Neural cell (in vitro differentiated cells): ENCODE data around the gene RPS6KA2. TPM values are rescaled to one million over a fixed set of nuclear protein-coding genes. Genes with fewer than 3 reads are reported as not detected.

ENCODE experiments used
- H2AFZ ChIP-seq: fragments of 200-600, 300-800 bp; sonication (generic), shearing (Covaris generic); 2 replicates; pipeline ENCODE4 v1.6.0; 2014; ENCODE audit warnings: low read depth, mild to moderate bottlenecking, antibody characterized with exemption, low read length, moderate library complexity
- H3F3A ChIP-seq: fragments of 200-600 bp; shearing (Covaris generic); 2 replicates; pipeline ENCODE4 v1.6.1; 2016; ENCODE audit warnings: mild to moderate bottlenecking, moderate library complexity, mixed read lengths, antibody characterized with exemption, low read length; ENCODE audit not compliant: insufficient read depth, poor library complexity, severe bottlenecking
- H3K27ac ChIP-seq: fragments of 200-600, 300-800 bp; sonication (generic), shearing (Covaris generic); 2 replicates; pipeline ENCODE4 v1.5.1; 2014; ENCODE audit warnings: mild to moderate bottlenecking, low read length, moderate library complexity
- H3K27me3 ChIP-seq: fragments of 300-800, 200-600 bp; sonication (generic), shearing (Covaris generic); 2 replicates; pipeline ENCODE4 v1.6.0; 2014; ENCODE audit warnings: mild to moderate bottlenecking, low read depth, low read length, moderate library complexity; ENCODE audit not compliant: insufficient read depth
- H3K36me3 ChIP-seq: fragments of 300-800, 200-600 bp; sonication (generic), shearing (Covaris generic); 2 replicates; pipeline ENCODE4 v1.5.1; 2014; ENCODE audit warnings: mild to moderate bottlenecking, antibody characterized with exemption, low read length, moderate library complexity; ENCODE audit not compliant: insufficient read depth
- H3K4me2 ChIP-seq: fragments of 300-800, 200-600 bp; sonication (generic), shearing (Covaris generic); 2 replicates; pipeline ENCODE4 v1.6.0; 2014; ENCODE audit warnings: mild to moderate bottlenecking, low read length
- H3K4me3 ChIP-seq: fragments of 300-800, 200-600 bp; sonication (generic), shearing (Covaris generic); 2 replicates; pipeline ENCODE4 v1.5.1; 2014; ENCODE audit warnings: mild to moderate bottlenecking, low read length, moderate library complexity
- H3K79me2 ChIP-seq: fragments of 200-600 bp; shearing (Covaris generic); replicated peaks from 2 replicates; pipeline ENCODE4 v1.6.0; 2014; ENCODE audit warnings: mild to moderate bottlenecking, low read length, moderate library complexity; ENCODE audit not compliant: insufficient read depth
- H3K9ac ChIP-seq: fragments of 300-800, 200-600 bp; sonication (generic), shearing (Covaris generic); 2 replicates; pipeline ENCODE4 v1.6.1; 2016; ENCODE audit warnings: mild to moderate bottlenecking, low read length, mixed read lengths
- H3K9me2 ChIP-seq: fragments of 200-600 bp; shearing (Covaris generic); 2 replicates; pipeline ENCODE4 v1.6.1; 2016; ENCODE audit warnings: mild to moderate bottlenecking, low read length, mixed read lengths; ENCODE audit not compliant: insufficient read depth
- H3K9me3 ChIP-seq: fragments of 200-600, 300-800 bp; sonication (generic), shearing (Covaris generic); 2 replicates; pipeline ENCODE4 v1.6.1; 2016; ENCODE audit warnings: mild to moderate bottlenecking, mixed run types, low read length, moderate library complexity, mixed read lengths
- H4K20me1 ChIP-seq: fragments of 200-600 bp; shearing (Covaris generic); 2 replicates; pipeline ENCODE4 v1.6.1; 2016; ENCODE audit warnings: mild to moderate bottlenecking, mixed run types; ENCODE audit not compliant: insufficient read depth
- CTCF ChIP-seq: fragments of 450-650 bp; IDR thresholded peaks from 2 replicates; pipeline ENCODE4 v1.5.1; 2014; ENCODE audit warnings: antibody characterized with exemption, mild to moderate bottlenecking, moderate library complexity; ENCODE audit not compliant: poor library complexity, severe bottlenecking
- EP300 ChIP-seq: fragments of 450-650 bp; conservative IDR thresholded peaks from 2 replicates; pipeline ENCODE4 v1.6.1; 2014; ENCODE audit warnings: antibody characterized with exemption, mild to moderate bottlenecking, moderate library complexity; ENCODE audit not compliant: poor library complexity, severe bottlenecking
- EZH2 ChIP-seq: fragments of 200-600, 300-800 bp; shearing (Covaris generic), sonication (generic); IDR thresholded peaks from 2 replicates; pipeline ENCODE4 v1.6.1; 2014; ENCODE audit warnings: antibody characterized with exemption, low read length, borderline replicate concordance, mild to moderate bottlenecking; ENCODE audit not compliant: insufficient read depth, poor library complexity, severe bottlenecking
- MXI1 ChIP-seq: fragments of 450-650 bp; conservative IDR thresholded peaks from 2 replicates; pipeline ENCODE4 v1.6.1; 2014; ENCODE audit warnings: antibody characterized with exemption, mild to moderate bottlenecking; ENCODE audit not compliant: poor library complexity, severe bottlenecking
- POLR2AphosphoS5 ChIP-seq: IDR thresholded peaks from 2 replicates; pipeline ENCODE4 v1.6.1; 2012
- RAD21 ChIP-seq: fragments of 450-650 bp; conservative IDR thresholded peaks from 2 replicates; pipeline ENCODE4 v1.6.1; 2014; ENCODE audit warnings: antibody characterized with exemption, mild to moderate bottlenecking, moderate library complexity
- REST ChIP-seq: IDR thresholded peaks from 2 replicates; pipeline ENCODE4 v1.6.1; 2012; ENCODE audit warnings: borderline replicate concordance
- SMC3 ChIP-seq: fragments of 450-650 bp; conservative IDR thresholded peaks from 2 replicates; pipeline ENCODE4 v1.6.1; 2014; ENCODE audit warnings: antibody characterized with exemption, mild to moderate bottlenecking, moderate library complexity; ENCODE audit not compliant: poor library complexity
- TAF1 ChIP-seq: IDR thresholded peaks from 2 replicates; pipeline ENCODE4 v1.6.1; 2012; ENCODE audit warnings: low read depth
- polyA plus RNA-seq: library from polyadenylated mRNA; depleted of rRNA; stranded (reverse); fragments of >200 nt; gene quantifications from 2 replicates; pipeline ENCODE4 v1.2.3, GENCODE V29; 2014

RPS6KA2 gene
- polyA plus RNA-seq, 1 donor from 2014 or later: 34.3 TPM

- H3K27me3 ChIP-seq: no peaks in the 10 kb centered on the region
- no peaks in the 10 kb centered on the region for H3K9me3 ChIP-seq
- no peaks in the 10 kb centered on the region for H3K36me3 ChIP-seq
- no peak overlapping the region for H2AFZ ChIP-seq
- H3K4me2 ChIP-seq: no peak overlapping the region
- H3F3A ChIP-seq: no peaks in the 10 kb centered on the region
- H3K9me2 ChIP-seq: no peaks in the 10 kb centered on the region
- TF ChIP-seq POLR2AphosphoS5: no peak
- TF ChIP-seq SMC3: no peak
- no peak for TF ChIP-seq TAF1
- no peak for TF ChIP-seq RAD21
- TF ChIP-seq EP300: no peak
- no peak for TF ChIP-seq CTCF
- TF ChIP-seq REST: no peak
- no peak for TF ChIP-seq MXI1
- TF ChIP-seq EZH2: no peak
- no peak overlapping the region for H3K27ac ChIP-seq
- no peaks in the 10 kb centered on the region for H4K20me1 ChIP-seq
- no peak overlapping the region for H3K4me3 ChIP-seq
- peaks cover 3% of the 10 kb centered on the region for H3K79me2 ChIP-seq
- H3K9ac ChIP-seq: no peak overlapping the region
These were observed 48.4 kb downstream of the RPS6KA2 start for GRCh38 chr6:166578536-166579236.

- no peaks in the 10 kb centered on the region for H3K27me3 ChIP-seq
- H3K9me2 ChIP-seq: no peaks in the 10 kb centered on the region
- no peak overlapping the region for H3K27ac ChIP-seq
- peaks cover 6% of the 10 kb centered on the region for H3K79me2 ChIP-seq
- H3K36me3 ChIP-seq: no peaks in the 10 kb centered on the region
- H2AFZ ChIP-seq: no peak overlapping the region
- no peaks in the 10 kb centered on the region for H4K20me1 ChIP-seq
- H3K4me2 ChIP-seq: no peak overlapping the region
- H3K9ac ChIP-seq: no peak overlapping the region
- H3K9me3 ChIP-seq: no peaks in the 10 kb centered on the region
- no peaks in the 10 kb centered on the region for H3F3A ChIP-seq
- H3K4me3 ChIP-seq: no peak overlapping the region
- no peak for TF ChIP-seq REST
- no peak for TF ChIP-seq MXI1
- no peak for TF ChIP-seq POLR2AphosphoS5
- TF ChIP-seq TAF1: no peak
- no peak for TF ChIP-seq EZH2
- no peak for TF ChIP-seq EP300
- no peak for TF ChIP-seq SMC3
- no peak for TF ChIP-seq CTCF
- TF ChIP-seq RAD21: no peak
These were observed 51.8 kb downstream of the RPS6KA2 start for GRCh38 chr6:166575205-166575604.
